NCI-H748 (cell line): ENCODE data around the gene RIT1.

Experiments used
- DNase-seq: peaks from one replicate; lab custom pipeline; 2025; ENCODE audit not compliant: unreplicated experiment; lab: John Stamatoyannopoulos, UW

The RIT1 gene

DNA sequence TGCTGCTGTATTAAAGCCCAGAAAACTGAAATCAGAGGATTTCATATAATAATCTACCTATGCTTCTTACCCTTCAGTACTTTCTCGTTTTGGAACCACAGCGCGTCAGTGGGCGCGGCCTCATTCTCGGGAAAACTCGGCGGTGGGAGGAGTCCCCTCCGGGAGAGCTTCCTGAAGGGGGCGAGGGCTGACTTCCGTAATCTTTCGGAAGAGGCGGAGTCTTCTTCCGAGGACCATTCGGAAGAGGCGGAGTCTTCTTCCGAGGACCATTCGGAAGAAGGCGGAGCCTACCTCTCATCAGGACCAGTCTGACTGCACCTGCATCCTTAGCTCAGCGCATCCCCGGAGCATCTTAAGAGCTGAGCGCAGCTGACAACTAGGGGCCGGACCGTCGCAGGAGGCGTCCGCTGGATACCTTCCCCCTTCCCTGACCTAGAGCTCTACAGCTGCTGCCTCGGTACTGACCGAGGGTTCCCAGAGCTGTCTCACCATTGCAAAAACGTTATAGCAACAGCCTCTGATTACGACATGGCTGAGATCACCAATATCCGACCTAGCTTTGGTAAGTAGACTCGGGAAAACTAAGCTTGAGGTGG is 51.8 kb downstream of the RIT1 start, which contains the start of gene SYT11:
Gene SYT11 (plus strand): TSS at position 334 of the 596 bp plus-strand sequence. CDS start 195 bp downstream, at position 529.
- DNase-seq = peak; percentile 98

DNA sequence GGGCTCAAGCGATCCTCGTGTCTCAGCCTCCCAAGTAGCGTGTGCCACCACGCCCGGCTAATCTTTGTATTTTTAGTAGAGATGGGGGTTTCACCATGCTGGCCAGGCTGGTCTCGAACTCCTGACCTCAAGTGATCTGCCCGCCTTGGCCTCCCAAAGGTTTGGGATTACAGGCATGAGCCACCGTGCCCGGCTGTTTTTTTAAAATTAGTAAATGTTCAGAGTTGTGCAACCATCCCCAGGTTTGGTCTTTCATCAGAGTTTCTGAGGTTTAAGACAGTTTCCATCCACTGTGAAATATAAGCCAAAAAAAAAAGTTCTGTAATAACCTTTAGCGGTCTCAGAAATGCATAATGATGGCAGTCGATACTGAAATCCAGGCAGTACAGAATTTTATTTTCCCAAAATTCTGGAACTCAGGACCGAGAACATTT is 52.3 kb downstream of the RIT1 start:
- no peak for DNase-seq

DNA sequence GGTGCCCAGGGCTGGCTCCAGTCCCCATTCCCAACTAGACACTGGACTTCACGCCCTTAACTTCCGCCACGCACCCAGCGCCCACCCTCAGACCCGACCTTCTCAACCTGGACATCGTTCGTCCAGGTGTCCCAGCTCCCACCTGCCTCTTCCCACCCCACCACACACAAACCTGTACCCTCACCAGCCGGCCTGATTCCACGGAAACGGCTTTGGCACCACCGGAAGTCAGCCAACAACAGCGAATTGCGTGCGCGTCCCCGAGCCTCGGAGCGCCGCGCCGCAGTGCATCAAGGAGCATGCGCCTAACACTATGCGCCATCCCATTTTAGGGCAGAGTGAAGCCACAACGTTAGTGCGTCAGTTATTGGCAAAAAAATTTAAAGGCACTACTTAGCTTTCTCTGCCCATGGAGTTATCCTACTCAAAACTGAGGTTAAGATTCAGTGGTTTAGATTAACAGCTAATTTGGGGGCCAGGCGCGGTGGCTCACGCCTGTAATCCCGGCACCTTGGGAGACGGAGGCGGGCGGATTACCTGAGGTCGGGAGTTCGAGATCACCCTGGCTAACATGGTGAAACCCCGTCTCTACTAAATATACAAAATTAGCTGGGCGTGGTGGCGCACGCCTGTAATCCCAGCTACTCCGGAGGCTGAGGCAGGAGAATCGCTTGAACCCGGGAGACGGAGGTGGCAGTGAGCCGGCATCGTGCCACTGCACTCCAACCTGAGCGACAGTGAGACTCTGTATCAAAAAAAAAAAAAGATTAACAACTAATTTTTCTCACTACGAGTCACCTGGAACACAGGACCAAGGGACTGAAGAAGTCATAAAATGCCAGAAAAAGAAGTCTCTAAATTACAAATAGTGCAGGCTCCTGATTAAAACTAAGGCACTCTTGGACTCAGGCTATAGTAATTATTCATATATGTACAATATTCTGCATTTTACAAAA is 53.9 kb downstream of the RIT1 start, which contains the start of gene GON4L:
Gene GON4L (minus strand): TSS at position 240 of the 956 bp plus-strand sequence. CDS start 3,434 bp downstream, outside the sequence.
- DNase-seq = peak; percentile 96

DNA sequence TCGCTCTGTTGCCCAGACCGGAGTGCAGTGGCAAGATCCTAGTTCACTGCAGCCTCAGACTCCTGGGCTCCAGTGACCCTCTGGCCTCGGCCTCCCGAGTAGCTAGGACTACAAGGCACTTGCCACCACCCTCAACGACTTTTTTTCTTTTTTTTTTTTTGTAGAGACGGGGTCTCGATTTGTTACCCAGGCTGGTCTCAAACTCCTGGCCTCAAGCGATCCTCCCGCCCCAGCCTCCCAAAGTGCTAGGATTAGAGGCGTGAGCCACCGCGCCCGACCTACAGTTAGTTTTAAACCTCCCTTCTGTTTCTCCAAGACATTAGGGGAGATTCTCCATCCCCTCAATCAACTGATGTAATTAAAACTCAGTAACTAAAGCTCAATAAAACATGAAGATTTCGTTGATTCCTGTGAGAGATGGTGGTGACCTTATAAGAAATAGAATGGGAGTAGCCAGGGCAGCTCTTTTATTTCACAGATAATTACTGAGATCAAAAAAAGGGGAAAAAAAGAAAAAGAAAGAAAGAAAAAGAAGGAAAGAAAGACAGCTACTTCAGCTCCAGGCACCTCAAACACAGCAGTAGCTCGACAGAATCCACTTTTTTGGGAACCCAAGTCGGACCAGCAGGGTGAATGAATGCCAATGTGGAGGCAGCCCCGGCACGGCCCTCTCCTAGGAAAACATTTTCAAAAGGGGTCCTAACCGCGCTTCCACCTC is 54.7 kb downstream of the RIT1 start:
- DNase-seq = no peak

DNA sequence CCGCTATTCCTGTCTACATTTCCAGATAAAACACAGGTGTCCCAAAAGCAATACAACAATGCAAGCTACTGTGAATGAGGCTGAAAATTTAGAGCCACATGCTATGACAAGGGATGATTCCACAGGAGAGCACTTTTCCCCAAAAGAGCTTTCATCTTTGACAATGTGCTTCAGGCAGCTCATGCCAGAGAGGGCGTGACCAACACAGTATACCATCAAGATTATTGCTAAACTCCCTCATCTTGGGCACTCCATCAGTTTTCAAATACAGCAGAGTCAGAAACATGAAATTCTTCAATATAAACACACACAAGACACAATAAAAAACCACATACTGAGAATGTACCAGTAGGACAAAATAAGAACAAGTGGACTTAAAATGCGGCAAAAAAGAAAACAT is 60.8 kb downstream of the RIT1 start:
- no peak for DNase-seq

DNA sequence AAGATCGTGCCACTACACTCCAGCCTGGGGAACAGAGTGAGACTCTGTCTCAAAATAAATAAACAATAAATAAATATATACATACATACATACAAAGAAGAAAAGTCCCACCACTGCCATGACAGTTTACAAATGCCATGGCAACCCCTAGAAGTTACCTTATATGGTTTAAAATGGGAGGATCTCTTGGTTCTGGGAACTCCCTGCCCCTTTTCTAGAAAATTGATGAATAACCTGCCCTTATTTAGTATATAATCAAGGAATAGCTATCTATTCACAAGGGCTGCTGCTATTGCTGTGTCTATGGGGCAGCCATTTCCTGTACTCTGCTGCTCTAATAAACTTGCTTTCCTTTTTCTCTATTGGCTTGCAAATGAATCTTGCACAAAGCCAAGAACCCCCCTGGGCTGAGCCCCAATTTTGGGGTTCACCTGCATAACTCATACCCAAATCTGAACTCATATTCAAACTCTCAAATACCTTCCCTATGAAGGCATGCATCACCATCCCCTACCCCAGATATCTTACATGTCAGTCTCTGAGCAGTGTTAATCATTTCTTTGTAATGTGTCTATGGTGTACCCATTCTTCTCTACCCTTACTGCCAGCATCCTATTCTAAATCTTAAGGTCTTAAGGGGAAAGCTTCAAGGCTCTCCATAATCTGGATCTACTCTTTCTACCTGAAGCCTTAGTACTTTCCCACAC is 63.2 kb downstream of the RIT1 start:
- no peak for DNase-seq
